ENCODE results near the gene GAMT.

Gene GAMT

GRCh38 chr19:1364070-1364704 is 37.2 kb downstream of the GAMT start:
- DNase-seq = no peak
- Mint-ChIP-seq H3K27ac (peak overlapping the region; percentile 56), H3K36me3 (ENCODE audit: low read depth) (peaks cover 35% of the 10 kb centered on the region), H3K4me3 (peak overlapping the region; percentile 50), H3K27me3 (no peaks in the 10 kb centered on the region), H3K9me3 (no peaks in the 10 kb centered on the region), H3K4me1 (peaks cover 31% of the 10 kb centered on the region)
- ATAC-seq = peak; percentile 79

- Mint-ChIP-seq H3K9me3 (no peaks in the 10 kb centered on the region), H3K27me3 (no peaks in the 10 kb centered on the region), H3K27ac (peak overlapping the region; percentile 56), H3K4me3 (peak overlapping the region; percentile 50), H3K36me3 (ENCODE audit: low read depth) (peaks cover 38% of the 10 kb centered on the region), H3K4me1 (peaks cover 31% of the 10 kb centered on the region)
- DNase-seq = no peak
- peak; percentile 58 for ATAC-seq
Observed at GRCh38 chr19:1363599-1363998, 37.7 kb downstream of the GAMT start.

- no peak overlapping the region for H3K27ac Mint-ChIP-seq
- peaks cover 31% of the 10 kb centered on the region for H3K4me1 Mint-ChIP-seq
- H3K4me3 Mint-ChIP-seq = no peak overlapping the region
Observed at GRCh38 chr19:1362387-1363257, 38.7 kb downstream of the GAMT start.

GRCh38 chr19:1361601-1362386 is 39.5 kb downstream of the GAMT start:
- Mint-ChIP-seq H3K4me1 (peaks cover 34% of the 10 kb centered on the region), H3K36me3 (ENCODE audit: low read depth) (peaks cover 49% of the 10 kb centered on the region), H3K27me3 (no peaks in the 10 kb centered on the region), H3K27ac (no peak overlapping the region), H3K9me3 (no peaks in the 10 kb centered on the region), H3K4me3 (no peak overlapping the region)
- ATAC-seq (no peak), DNase-seq (no peak)

More at GRCh38 chr19:1362387-1363257, 38.7 kb downstream of the GAMT start:
- DNase-seq (no peak), ATAC-seq (no peak)
- Mint-ChIP-seq H3K9me3 (no peaks in the 10 kb centered on the region), H3K36me3 (ENCODE audit: low read depth) (peaks cover 43% of the 10 kb centered on the region), H3K27me3 (no peaks in the 10 kb centered on the region)

- Mint-ChIP-seq H3K4me3 (no peak overlapping the region), H3K27me3 (no peaks in the 10 kb centered on the region), H3K4me1 (peaks cover 40% of the 10 kb centered on the region), H3K9me3 (no peaks in the 10 kb centered on the region), H3K27ac (no peak overlapping the region), H3K36me3 (ENCODE audit: low read depth) (peaks cover 50% of the 10 kb centered on the region)
- no peak for DNase-seq
- no peak for ATAC-seq
Observed at GRCh38 chr19:1360818-1361461, 40.4 kb downstream of the GAMT start.

GRCh38 chr19:1360126-1360817 is 41.1 kb downstream of the GAMT start:
- Mint-ChIP-seq H3K27me3 (no peaks in the 10 kb centered on the region), H3K4me1 (peaks cover 45% of the 10 kb centered on the region), H3K36me3 (ENCODE audit: low read depth) (peaks cover 49% of the 10 kb centered on the region), H3K27ac (no peak overlapping the region), H3K9me3 (no peaks in the 10 kb centered on the region), H3K4me3 (no peak overlapping the region)
- ATAC-seq = no peak
- no peak for DNase-seq

- ATAC-seq = no peak
- H3K27ac Mint-ChIP-seq = no peak overlapping the region
- H3K36me3 Mint-ChIP-seq (ENCODE audit: low read depth) = peaks cover 35% of the 10 kb centered on the region
- no peak for DNase-seq
- H3K27me3 Mint-ChIP-seq = no peaks in the 10 kb centered on the region
- H3K4me3 Mint-ChIP-seq = no peak overlapping the region
- peaks cover 28% of the 10 kb centered on the region for H3K4me1 Mint-ChIP-seq
- no peaks in the 10 kb centered on the region for H3K9me3 Mint-ChIP-seq
Observed at GRCh38 chr19:1357531-1358109, 43.7 kb downstream of the GAMT start.

- Mint-ChIP-seq H3K36me3 (ENCODE audit: low read depth) (peaks cover 29% of the 10 kb centered on the region), H3K4me3 (peak overlapping the region; percentile 81), H3K4me1 (peaks cover 20% of the 10 kb centered on the region), H3K9me3 (no peaks in the 10 kb centered on the region), H3K27ac (no peak overlapping the region), H3K27me3 (no peaks in the 10 kb centered on the region)
- DNase-seq (no peak), ATAC-seq (no peak)
Observed at GRCh38 chr19:1356508-1356865, 44.9 kb downstream of the GAMT start.

GRCh38 chr19:1355568-1356507 is 45.5 kb downstream of the GAMT start:
- H3K27me3 Mint-ChIP-seq = no peaks in the 10 kb centered on the region
- peaks cover 27% of the 10 kb centered on the region for H3K36me3 Mint-ChIP-seq (ENCODE audit: low read depth)
- H3K4me1 Mint-ChIP-seq = peaks cover 20% of the 10 kb centered on the region
- no peaks in the 10 kb centered on the region for H3K9me3 Mint-ChIP-seq
- DNase-seq (peak; percentile 26), ATAC-seq (no peak)
- H3K27ac Mint-ChIP-seq = peak overlapping the region; percentile 78
- H3K4me3 Mint-ChIP-seq = peak overlapping the region; percentile 81

- DNase-seq (no peak), ATAC-seq (peak; percentile 62)
- Mint-ChIP-seq H3K36me3 (ENCODE audit: low read depth) (peaks cover 23% of the 10 kb centered on the region), H3K9me3 (no peaks in the 10 kb centered on the region), H3K27ac (peak overlapping the region; percentile 78), H3K4me1 (peaks cover 20% of the 10 kb centered on the region), H3K4me3 (peak overlapping the region; percentile 81), H3K27me3 (no peaks in the 10 kb centered on the region)
Observed at GRCh38 chr19:1354970-1355567, 46.3 kb downstream of the GAMT start.

- no peak for DNase-seq
- H3K4me3 Mint-ChIP-seq = peak overlapping the region; percentile 21
- H3K27ac Mint-ChIP-seq = no peak overlapping the region
- no peaks in the 10 kb centered on the region for H3K27me3 Mint-ChIP-seq
- H3K36me3 Mint-ChIP-seq (ENCODE audit: low read depth) = peaks cover 14% of the 10 kb centered on the region
- peaks cover 20% of the 10 kb centered on the region for H3K4me1 Mint-ChIP-seq
- no peak for ATAC-seq
- H3K9me3 Mint-ChIP-seq = no peaks in the 10 kb centered on the region
Observed at GRCh38 chr19:1353144-1353543, 48.2 kb downstream of the GAMT start.

GRCh38 chr19:1351381-1351851 is 49.9 kb downstream of the GAMT start:
- Mint-ChIP-seq H3K27me3 (no peaks in the 10 kb centered on the region), H3K9me3 (no peaks in the 10 kb centered on the region), H3K36me3 (ENCODE audit: low read depth) (peaks cover 3% of the 10 kb centered on the region), H3K27ac (no peak overlapping the region), H3K4me3 (no peak overlapping the region), H3K4me1 (peaks cover 17% of the 10 kb centered on the region)
- DNase-seq = no peak
- ATAC-seq = no peak
